Effector CD8-positive, alpha-beta T cell (primary cell): ENCODE results near the gene GPBP1L1.

Experiments
- DNase-seq: peaks from one replicate; lab custom pipeline; 2025; lab: John Stamatoyannopoulos, UW

Gene GPBP1L1

GRCh38 chr1:45586769-45587168 is 99.6 kb downstream of the GPBP1L1 start:
- no peak for DNase-seq

- no peak for DNase-seq
These were observed 100.7 kb downstream of the GPBP1L1 start for GRCh38 chr1:45585496-45586075.

GRCh38 chr1:45585110-45585426 is 101.3 kb downstream of the GPBP1L1 start:
- no peak for DNase-seq

GRCh38 chr1:45584351-45585109 is 101.8 kb downstream of the GPBP1L1 start:
- peak; percentile 88 for DNase-seq

GRCh38 chr1:45583666-45584350 is 102.5 kb downstream of the GPBP1L1 start, which contains the start of gene NASP:
NASP (plus strand) TSS chr1:45584041; CDS start chr1:45584147, 106 bp downstream.
- DNase-seq = peak; percentile 88

- peak; percentile 82 for DNase-seq
These were observed 103.1 kb downstream of the GPBP1L1 start for GRCh38 chr1:45583264-45583665.
